ENCODE measurements around the gene SCN2A. TPM values are rescaled to one million over a fixed set of nuclear protein-coding genes. Genes with fewer than 3 reads are reported as not detected.

The SCN2A gene
- total and polyA plus RNA-seq, 4 donors, result 0.02 to 0.31 (median 0.11) TPM

DNA sequence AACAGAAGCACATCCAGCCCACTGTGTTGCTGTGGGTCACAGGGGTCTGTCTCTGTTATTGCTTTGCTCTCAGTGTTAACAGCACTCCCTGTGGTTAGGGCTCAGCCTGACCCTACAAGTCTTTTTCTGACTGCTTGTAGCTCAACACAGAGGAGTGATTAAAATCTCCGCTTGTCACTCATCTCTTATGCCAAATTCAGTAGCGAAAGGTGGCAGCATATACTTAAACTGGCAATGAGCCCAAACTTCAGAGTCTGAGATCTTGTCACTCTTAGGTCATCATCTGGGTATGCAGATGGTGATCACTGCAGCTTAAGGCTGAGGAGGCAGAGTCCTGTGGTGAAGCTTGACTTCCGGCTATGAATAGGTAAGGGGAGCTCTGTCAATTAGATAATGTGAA lies 167.0 kb downstream of the SCN2A start:
- DNase-seq (no peak), ATAC-seq (ENCODE audit: insufficient read depth, low FRiP score) (no peak)
- no peak overlapping the region for H3K9ac ChIP-seq (ENCODE audit: insufficient read depth in 1 of 2, low read length in 2 of 2)
- H3K36me3 ChIP-seq (ENCODE audit: control insufficient read depth in 4 of 4, insufficient read depth in 4 of 4, low read length in 4 of 4), result no peaks in the 10 kb centered on the region
- H3K9me3 ChIP-seq (ENCODE audit: control insufficient read depth in 4 of 4, insufficient read depth in 3 of 4, low read length in 3 of 4), result no peaks in the 10 kb centered on the region
- H3K4me1 ChIP-seq (ENCODE audit: control insufficient read depth in 5 of 5, insufficient read depth in 5 of 5, low read length in 5 of 5), result peaks cover 0 to 12% (median 4%) of the 10 kb centered on the region in 5 donors
- no peak overlapping the region for H3K27ac ChIP-seq (ENCODE audit: low read depth in 1 of 2, low read length in 1 of 2)
- H3K27me3 ChIP-seq (ENCODE audit: control insufficient read depth in 3 of 3, insufficient read depth in 3 of 3, low read length in 2 of 3), result no peaks in the 10 kb centered on the region
- 81 to 87% methylated on average over 3 of the region's 3 CpGs for WGBS, 2 donors
- TF ChIP-seq, protein P1, sequence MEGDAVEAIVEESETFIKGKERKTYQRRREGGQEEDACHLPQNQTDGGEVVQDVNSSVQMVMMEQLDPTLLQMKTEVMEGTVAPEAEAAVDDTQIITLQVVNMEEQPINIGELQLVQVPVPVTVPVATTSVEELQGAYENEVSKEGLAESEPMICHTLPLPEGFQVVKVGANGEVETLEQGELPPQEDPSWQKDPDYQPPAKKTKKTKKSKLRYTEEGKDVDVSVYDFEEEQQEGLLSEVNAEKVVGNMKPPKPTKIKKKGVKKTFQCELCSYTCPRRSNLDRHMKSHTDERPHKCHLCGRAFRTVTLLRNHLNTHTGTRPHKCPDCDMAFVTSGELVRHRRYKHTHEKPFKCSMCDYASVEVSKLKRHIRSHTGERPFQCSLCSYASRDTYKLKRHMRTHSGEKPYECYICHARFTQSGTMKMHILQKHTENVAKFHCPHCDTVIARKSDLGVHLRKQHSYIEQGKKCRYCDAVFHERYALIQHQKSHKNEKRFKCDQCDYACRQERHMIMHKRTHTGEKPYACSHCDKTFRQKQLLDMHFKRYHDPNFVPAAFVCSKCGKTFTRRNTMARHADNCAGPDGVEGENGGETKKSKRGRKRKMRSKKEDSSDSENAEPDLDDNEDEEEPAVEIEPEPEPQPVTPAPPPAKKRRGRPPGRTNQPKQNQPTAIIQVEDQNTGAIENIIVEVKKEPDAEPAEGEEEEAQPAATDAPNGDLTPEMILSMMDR (IDR thresholded peaks at IDR 0.05; ENCODE audit: control extremely low read depth, extremely low read depth), result no peak
- no peak overlapping the region for H3K4me3 ChIP-seq

DNA sequence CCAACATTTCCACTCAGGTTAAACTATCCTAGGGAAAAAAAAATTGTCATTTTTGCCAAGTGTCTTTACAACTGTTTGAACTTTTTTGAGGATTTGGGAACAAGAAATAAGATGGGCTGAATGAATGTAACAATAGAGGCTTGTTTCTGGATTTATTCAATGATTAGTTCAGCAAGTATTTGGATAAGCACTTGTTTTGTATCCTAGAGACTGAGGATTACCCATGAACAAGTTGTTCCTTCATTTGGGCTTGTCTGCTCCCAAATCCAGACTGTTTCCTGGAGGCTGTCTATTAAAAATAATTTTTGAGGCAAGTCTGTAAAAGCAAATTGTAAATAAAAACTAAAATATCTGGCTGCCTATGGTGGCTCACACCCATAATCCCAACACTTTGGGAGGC lies 168.3 kb downstream of the SCN2A start:
- no peak overlapping the region for H3K4me3 ChIP-seq
- H3K36me3 ChIP-seq (ENCODE audit: control insufficient read depth in 4 of 4, insufficient read depth in 4 of 4, low read length in 4 of 4), result no peaks in the 10 kb centered on the region
- no peak overlapping the region for H3K27ac ChIP-seq (ENCODE audit: low read depth in 1 of 2, low read length in 1 of 2)
- peaks cover 0 to 8% (median 0%) of the 10 kb centered on the region in 5 donors for H3K4me1 ChIP-seq (ENCODE audit: control insufficient read depth in 5 of 5, insufficient read depth in 5 of 5, low read length in 5 of 5)
- no peak for DNase-seq
- TF ChIP-seq, protein P1 (IDR thresholded peaks at IDR 0.05; ENCODE audit: control extremely low read depth, extremely low read depth), result no peak
- H3K27me3 ChIP-seq (ENCODE audit: control insufficient read depth in 3 of 3, insufficient read depth in 3 of 3, low read length in 2 of 3), result no peaks in the 10 kb centered on the region
- H3K9ac ChIP-seq (ENCODE audit: insufficient read depth in 1 of 2, low read length in 2 of 2), result no peak overlapping the region
- no peak for ATAC-seq (ENCODE audit: insufficient read depth, low FRiP score)
- no peaks in the 10 kb centered on the region for H3K9me3 ChIP-seq (ENCODE audit: control insufficient read depth in 4 of 4, insufficient read depth in 3 of 4, low read length in 3 of 4)

DNA sequence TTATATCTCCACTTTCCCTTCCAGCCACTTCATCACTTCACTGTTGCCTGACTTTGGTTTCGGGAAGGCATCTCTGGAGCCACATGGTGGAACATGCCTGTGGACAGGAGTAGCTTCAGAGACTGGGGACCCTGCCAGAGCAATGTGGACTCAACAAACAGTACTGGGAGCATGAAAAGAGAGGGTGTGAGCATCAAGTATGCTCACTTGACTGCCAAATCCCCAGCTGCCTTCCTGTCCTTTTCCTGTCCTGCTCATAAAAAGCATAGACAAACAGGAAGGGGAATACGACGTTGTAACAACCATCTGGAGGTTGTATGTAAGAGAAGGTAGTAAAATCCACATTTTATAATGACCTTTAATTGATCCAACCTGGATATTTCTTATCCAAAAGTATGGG lies 169.0 kb downstream of the SCN2A start:
- Histone ChIP-seq H3K36me3 (ENCODE audit: control insufficient read depth in 4 of 4, insufficient read depth in 4 of 4, low read length in 4 of 4) (no peaks in the 10 kb centered on the region), H3K4me1 (ENCODE audit: control insufficient read depth in 5 of 5, insufficient read depth in 5 of 5, low read length in 5 of 5) (peaks cover 0 to 8% (median 0%) of the 10 kb centered on the region in 5 donors), H3K9me3 (ENCODE audit: control insufficient read depth in 4 of 4, insufficient read depth in 3 of 4, low read length in 3 of 4) (no peaks in the 10 kb centered on the region), H3K9ac (ENCODE audit: insufficient read depth in 1 of 2, low read length in 2 of 2) (no peak overlapping the region), H3K4me3 (no peak overlapping the region), H3K27ac (ENCODE audit: low read depth in 1 of 2, low read length in 1 of 2) (no peak overlapping the region), H3K27me3 (ENCODE audit: control insufficient read depth in 3 of 3, insufficient read depth in 3 of 3, low read length in 2 of 3) (no peaks in the 10 kb centered on the region)
- ATAC-seq (ENCODE audit: insufficient read depth, low FRiP score) (no peak), DNase-seq (peak in 2 of 3 donors; percentile 20 to 39)
- TF ChIP-seq, protein P1 (IDR thresholded peaks at IDR 0.05; ENCODE audit: control extremely low read depth, extremely low read depth), result no peak
- WGBS, 2 donors, result 30 to 40% methylated on average over 3 of the region's 3 CpGs

DNA sequence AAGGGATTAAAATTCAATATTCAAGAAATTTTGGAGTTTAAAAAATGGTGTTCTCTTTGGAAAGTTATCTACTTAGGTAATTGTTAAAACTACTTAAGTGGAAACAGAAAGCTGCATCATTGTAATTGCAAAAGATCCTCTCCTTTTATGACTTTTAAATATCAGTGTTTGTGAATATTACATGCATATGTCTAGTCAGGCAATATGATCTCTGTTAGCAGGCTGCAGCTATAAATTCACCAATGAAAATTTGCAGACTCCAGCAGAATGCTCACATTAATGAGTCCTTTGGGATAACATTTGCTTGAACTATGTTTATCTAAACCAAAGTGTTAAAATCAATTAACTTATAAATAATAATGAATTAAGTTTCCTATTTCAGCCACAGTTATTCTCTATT lies 171.1 kb downstream of the SCN2A start:
- TF ChIP-seq, protein P1 (IDR thresholded peaks at IDR 0.05; ENCODE audit: control extremely low read depth, extremely low read depth), result no peak
- peak in 2 of 3 donors; percentile 17 to 36 for DNase-seq

More for the DNA sequence above, 171.1 kb downstream of the SCN2A start:
- Histone ChIP-seq H3K27ac (ENCODE audit: low read depth in 1 of 2, low read length in 1 of 2) (no peak overlapping the region), H3K9me3 (ENCODE audit: control insufficient read depth in 4 of 4, insufficient read depth in 3 of 4, low read length in 3 of 4) (no peaks in the 10 kb centered on the region), H3K4me3 (no peak overlapping the region), H3K4me1 (ENCODE audit: control insufficient read depth in 5 of 5, insufficient read depth in 5 of 5, low read length in 5 of 5) (peaks cover 0 to 8% (median 0%) of the 10 kb centered on the region in 5 donors), H3K36me3 (ENCODE audit: control insufficient read depth in 4 of 4, insufficient read depth in 4 of 4, low read length in 4 of 4) (no peaks in the 10 kb centered on the region), H3K9ac (ENCODE audit: insufficient read depth in 1 of 2, low read length in 2 of 2) (no peak overlapping the region), H3K27me3 (ENCODE audit: control insufficient read depth in 3 of 3, insufficient read depth in 3 of 3, low read length in 2 of 3) (no peaks in the 10 kb centered on the region)
- ATAC-seq (ENCODE audit: insufficient read depth, low FRiP score), result no peak

All from lung (tissue), 12 donors.